ENCODE data around the gene AVPR1A.

Gene AVPR1A

DNA sequence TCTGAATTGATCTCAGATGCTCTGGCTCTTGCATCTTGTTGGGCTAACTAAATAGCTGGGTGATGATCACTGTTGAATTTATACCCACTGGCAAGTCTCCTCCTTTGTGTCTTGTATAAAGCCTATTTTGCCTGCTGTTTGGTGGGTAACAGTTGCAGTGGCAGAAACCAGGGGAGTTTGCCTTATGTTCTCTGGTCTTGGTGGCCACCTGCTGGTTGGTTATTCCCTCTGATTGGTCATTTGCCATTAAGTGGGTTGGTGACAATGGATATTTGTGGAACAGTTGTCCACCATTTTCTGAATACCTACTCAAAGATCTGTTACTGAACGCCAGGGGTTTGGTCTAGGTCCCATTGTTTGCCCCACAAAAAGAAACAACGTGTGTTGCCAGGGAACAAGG lies 52.1 kb downstream of the AVPR1A start:
- no peak overlapping the region for H3K4me3 ChIP-seq (replicated peaks; ENCODE audit: low read depth, low read length)
- DNase-seq (ENCODE audit: low read depth), result no peak
- TF ChIP-seq, protein P1, sequence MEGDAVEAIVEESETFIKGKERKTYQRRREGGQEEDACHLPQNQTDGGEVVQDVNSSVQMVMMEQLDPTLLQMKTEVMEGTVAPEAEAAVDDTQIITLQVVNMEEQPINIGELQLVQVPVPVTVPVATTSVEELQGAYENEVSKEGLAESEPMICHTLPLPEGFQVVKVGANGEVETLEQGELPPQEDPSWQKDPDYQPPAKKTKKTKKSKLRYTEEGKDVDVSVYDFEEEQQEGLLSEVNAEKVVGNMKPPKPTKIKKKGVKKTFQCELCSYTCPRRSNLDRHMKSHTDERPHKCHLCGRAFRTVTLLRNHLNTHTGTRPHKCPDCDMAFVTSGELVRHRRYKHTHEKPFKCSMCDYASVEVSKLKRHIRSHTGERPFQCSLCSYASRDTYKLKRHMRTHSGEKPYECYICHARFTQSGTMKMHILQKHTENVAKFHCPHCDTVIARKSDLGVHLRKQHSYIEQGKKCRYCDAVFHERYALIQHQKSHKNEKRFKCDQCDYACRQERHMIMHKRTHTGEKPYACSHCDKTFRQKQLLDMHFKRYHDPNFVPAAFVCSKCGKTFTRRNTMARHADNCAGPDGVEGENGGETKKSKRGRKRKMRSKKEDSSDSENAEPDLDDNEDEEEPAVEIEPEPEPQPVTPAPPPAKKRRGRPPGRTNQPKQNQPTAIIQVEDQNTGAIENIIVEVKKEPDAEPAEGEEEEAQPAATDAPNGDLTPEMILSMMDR (IDR thresholded peaks at IDR 0.05; ENCODE audit: low read length, missing control alignments), result no peak

DNA sequence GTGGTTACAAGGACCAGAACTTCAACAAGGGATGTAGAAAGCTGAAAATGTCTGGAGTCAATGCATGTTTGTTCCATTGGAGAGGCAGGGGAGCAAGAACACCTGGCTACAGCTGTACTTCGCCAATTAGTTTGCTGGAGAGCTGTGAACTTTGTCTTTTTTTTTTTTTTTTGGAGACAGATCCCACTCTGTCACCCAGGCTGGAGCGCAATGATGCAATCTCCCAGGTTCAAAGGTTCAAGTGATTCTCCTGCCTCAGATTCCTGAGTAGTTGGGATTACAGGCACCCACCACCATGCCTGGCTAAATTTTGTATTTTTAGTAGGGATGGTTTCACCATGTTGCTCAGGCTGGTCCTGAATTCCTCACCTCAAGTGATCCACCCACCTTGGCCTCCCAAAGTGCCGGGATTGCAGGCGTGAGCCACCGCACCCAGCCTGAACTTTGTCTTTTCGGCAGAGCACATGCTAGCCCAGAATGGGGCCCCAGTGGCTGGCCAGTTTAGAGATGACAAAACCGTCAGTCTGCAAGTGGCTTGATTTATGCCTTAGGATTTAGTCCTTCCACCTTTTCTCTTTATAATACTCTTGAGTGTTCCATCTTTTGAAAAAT lies 55.5 kb downstream of the AVPR1A start:
- TF ChIP-seq, protein P1 (IDR thresholded peaks at IDR 0.05; ENCODE audit: low read length, missing control alignments), result no peak
- H3K4me3 ChIP-seq (replicated peaks; ENCODE audit: low read depth, low read length), result no peak overlapping the region
- DNase-seq (ENCODE audit: low read depth), result no peak

DNA sequence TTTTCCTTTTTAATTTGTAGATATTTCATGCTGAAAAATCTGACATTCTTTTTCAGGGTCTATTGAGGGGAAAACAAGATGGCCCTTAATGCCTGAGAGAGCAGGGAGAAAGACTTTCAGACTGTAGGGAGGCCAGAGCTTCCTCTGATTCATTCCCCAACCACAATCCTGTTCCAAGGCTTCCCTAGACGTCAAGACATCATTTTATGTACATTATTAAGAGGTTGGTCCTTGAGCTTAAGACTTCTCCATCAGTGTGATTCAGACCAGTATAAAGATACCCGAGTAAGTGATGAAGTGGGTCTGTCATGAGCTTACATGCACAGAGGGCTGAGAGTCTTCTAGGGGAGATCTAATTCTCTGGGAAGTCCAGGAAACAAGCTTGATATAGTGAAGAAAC lies 57.3 kb downstream of the AVPR1A start:
- TF ChIP-seq, protein P1 (IDR thresholded peaks at IDR 0.05; ENCODE audit: low read length, missing control alignments), result no peak
- no peak for DNase-seq (ENCODE audit: low read depth)

GRCh38 chr12:63093084-63093483 lies 57.9 kb downstream of the AVPR1A start:
- DNase-seq (ENCODE audit: low read depth), result no peak
- TF ChIP-seq, protein P1 (IDR thresholded peaks at IDR 0.05; ENCODE audit: low read length, missing control alignments), result no peak
- no peak overlapping the region for H3K4me3 ChIP-seq (replicated peaks; ENCODE audit: low read depth, low read length)

More for the DNA sequence above, 57.3 kb downstream of the AVPR1A start:
- H3K4me3 ChIP-seq (replicated peaks; ENCODE audit: low read depth, low read length), result no peak overlapping the region
